ENCODE results near the gene PLXNB2. TPM values are rescaled to one million over a fixed set of nuclear protein-coding genes. Genes with fewer than 3 reads are reported as not detected.

PLXNB2 gene
- total and polyA plus RNA-seq, 12 donors = 12.4 to 431 (median 296) TPM

DNA sequence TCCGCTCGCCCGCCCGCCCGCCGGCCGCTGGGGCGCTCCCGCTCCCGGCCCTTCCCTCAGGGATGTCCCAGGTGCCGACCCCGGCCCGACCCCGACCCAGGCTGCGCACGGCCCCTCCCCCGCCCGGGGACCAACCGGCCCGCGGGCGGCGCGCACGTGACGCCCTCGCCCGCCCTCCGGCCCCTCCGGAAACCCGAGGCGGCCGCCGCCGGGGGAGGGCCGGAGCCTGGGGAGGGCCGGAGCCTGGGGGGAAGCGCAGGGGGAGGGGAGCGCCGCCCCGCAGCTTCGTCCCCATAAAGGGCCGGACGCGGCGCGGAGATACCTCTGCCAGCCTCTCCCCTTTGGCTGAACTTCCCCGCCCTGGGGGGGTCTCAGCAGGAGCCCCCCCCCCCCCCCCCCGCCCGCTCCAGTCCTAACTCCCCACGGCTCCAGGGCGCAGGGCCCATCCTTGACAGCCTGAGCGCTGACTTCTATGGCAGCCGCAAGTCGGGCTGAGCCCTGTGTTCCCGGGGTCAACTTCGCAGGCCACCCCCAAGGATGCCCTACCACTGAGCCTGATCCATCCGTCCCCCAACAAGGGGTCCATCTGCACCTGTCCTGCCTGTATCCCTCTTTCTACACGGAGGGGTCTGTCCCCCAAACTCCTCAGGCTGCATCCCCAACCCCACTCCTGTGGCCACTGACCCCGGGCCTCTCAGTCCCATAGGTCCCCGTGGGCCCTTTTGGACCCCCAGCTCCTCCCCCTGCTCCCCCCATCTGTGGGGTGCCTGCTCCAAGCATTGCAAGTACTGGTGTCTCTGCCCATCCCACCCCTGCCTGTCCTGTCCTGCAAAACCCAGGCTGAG lies 45.6 kb downstream of the PLXNB2 start, which contains the start of gene MAPK12:
TSS of gene MAPK12 (minus strand) at position 69 of the 845 bp plus-strand sequence. CDS start 174 bp downstream, outside the sequence.
- H3K27me3 ChIP-seq = no peaks in the 10 kb centered on the region

DNA sequence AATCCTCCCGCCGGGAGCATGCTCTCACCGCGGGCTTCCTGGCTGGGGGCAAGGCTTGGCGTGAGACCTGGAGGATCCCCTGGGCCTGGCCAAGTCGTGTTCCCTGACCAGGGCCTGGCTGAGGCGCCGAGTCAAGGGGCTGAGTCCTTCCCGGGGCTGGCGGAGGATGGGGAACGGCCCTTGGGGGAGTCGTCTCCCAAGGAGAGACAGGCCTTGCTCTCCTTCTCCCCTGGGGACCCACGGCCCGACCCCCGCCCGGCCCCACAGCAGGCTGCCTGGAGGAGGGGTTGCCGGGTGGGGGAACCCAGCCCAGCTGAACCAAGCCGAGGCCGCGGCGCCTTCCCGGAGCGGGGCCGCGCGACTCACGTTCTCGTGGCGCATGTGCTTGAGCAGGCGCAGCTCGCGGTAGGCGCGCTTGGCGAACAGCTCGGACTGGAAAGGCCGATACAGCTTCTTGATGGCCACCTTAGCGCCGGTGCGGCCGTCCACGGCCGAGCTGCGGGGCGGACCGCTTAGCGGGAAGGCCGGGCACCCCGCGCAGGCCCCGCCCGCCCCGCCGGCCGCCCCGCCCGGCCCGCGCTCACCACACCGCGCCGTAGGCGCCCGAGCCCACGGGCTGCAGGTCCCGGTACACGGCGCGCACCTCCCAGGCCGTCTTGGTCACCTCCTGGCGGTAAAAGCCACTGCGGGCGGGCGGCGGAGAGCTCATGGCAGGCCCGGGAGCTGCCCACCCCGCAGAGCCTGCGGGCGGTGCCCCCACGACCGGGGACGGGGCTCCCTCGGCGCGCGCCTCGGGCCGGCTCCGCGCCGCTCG lies 46.4 kb downstream of the PLXNB2 start:
- no peaks in the 10 kb centered on the region for H3K27me3 ChIP-seq
- no peak for TF ChIP-seq POLR2A (IDR thresholded peaks at IDR 0.05)
- TF ChIP-seq, protein P1, sequence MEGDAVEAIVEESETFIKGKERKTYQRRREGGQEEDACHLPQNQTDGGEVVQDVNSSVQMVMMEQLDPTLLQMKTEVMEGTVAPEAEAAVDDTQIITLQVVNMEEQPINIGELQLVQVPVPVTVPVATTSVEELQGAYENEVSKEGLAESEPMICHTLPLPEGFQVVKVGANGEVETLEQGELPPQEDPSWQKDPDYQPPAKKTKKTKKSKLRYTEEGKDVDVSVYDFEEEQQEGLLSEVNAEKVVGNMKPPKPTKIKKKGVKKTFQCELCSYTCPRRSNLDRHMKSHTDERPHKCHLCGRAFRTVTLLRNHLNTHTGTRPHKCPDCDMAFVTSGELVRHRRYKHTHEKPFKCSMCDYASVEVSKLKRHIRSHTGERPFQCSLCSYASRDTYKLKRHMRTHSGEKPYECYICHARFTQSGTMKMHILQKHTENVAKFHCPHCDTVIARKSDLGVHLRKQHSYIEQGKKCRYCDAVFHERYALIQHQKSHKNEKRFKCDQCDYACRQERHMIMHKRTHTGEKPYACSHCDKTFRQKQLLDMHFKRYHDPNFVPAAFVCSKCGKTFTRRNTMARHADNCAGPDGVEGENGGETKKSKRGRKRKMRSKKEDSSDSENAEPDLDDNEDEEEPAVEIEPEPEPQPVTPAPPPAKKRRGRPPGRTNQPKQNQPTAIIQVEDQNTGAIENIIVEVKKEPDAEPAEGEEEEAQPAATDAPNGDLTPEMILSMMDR (IDR thresholded peaks at IDR 0.05) = no peak
- intact Hi-C loops (cut with DNase I) = no loop called here

More for the DNA sequence above, 45.6 kb downstream of the PLXNB2 start, which contains the start of gene MAPK12:
- Histone ChIP-seq H3K9me3 (replicated peaks in 1 of 3) (no peaks in the 10 kb centered on the region), H3K4me3 (peak within 1 kb of the TSS in 2 of 4 donors; percentile 16 to 57), H3K27ac (peak within 1 kb of the TSS in 2 of 5 donors; percentile 26 to 66), H3K4me1 (replicated peaks in 1 of 2) (no peaks in the 10 kb centered on the region), H3K36me3 (replicated peaks in 1 of 2) (no peaks in the 10 kb centered on the region)
- WGBS, 4 donors = 4 to 14% (median 6%) methylated on average over 11 to 60 of the region's 61 CpGs
- TF ChIP-seq, protein P1 (IDR thresholded peaks at IDR 0.05) = no peak
- TF ChIP-seq POLR2A (IDR thresholded peaks at IDR 0.05) = no peak
- intact Hi-C loops (cut with DNase I) = no loop called here
- no peak for DNase-seq

DNA sequence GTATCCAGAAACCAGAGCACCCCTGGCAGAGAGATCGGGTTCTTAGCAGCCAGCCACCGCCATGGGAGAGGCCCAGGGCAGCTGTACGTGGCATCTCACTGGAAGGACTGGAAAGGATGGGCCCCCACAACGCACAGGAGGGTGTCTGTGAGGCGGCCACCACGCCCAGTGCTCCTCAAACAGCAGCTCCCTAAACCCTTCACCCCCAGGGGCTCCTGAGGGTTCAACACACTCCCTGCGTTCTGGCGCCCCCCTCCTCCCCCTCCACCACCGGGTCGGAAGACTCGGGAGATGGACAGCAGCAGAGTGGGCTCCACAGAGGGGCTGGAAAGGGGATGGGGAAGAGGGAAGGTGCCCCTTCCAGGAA lies 47.0 kb downstream of the PLXNB2 start:
- H3K27me3 ChIP-seq = no peaks in the 10 kb centered on the region
- H3K36me3 ChIP-seq (replicated peaks in 1 of 2) = no peaks in the 10 kb centered on the region

More for the DNA sequence above, 46.4 kb downstream of the PLXNB2 start:
- 0 to 2% (median 1%) methylated on average over 9 to 92 of the region's 92 CpGs for WGBS, 4 donors
- peak overlapping the region in 2 of 5 donors; percentile 26 to 66 for H3K27ac ChIP-seq
- peak in 1 of 7 donors; percentile 46 for DNase-seq
- peak overlapping the region in 2 of 4 donors; percentile 16 to 57 for H3K4me3 ChIP-seq
- no peaks in the 10 kb centered on the region for H3K36me3 ChIP-seq (replicated peaks in 1 of 2)
- no peaks in the 10 kb centered on the region for H3K9me3 ChIP-seq (replicated peaks in 1 of 3)
- H3K4me1 ChIP-seq (replicated peaks in 1 of 2) = no peaks in the 10 kb centered on the region

More for the DNA sequence above, 47.0 kb downstream of the PLXNB2 start:
- intact Hi-C loops (cut with DNase I) = no loop called here
- no peak for TF ChIP-seq POLR2A (IDR thresholded peaks at IDR 0.05)
- TF ChIP-seq, protein P1 (IDR thresholded peaks at IDR 0.05) = no peak
- no peak for DNase-seq
- peak overlapping the region in 1 of 5 donors; percentile 66 for H3K27ac ChIP-seq
- H3K9me3 ChIP-seq (replicated peaks in 1 of 3) = no peaks in the 10 kb centered on the region
- WGBS, 4 donors = 30 to 67% (median 41%) methylated on average over 1 to 11 of the region's 11 CpGs
- no peaks in the 10 kb centered on the region for H3K4me1 ChIP-seq (replicated peaks in 1 of 2)
- peak overlapping the region in 2 of 4 donors; percentile 16 to 57 for H3K4me3 ChIP-seq
